Subcutaneous adipose tissue (tissue), 4 donors: Measurements from ENCODE around the gene KLHL6. TPM values are rescaled to one million over a fixed set of nuclear protein-coding genes. Genes with fewer than 3 reads are reported as not detected.

Experiments used
- CTCF ChIP-seq: fragments of 450-650 bp; IDR thresholded peaks from one replicate; pipeline ENCODE4 v1.5.1; 2016; ENCODE audit warnings: low read depth, mild to moderate bottlenecking, control low read depth, antibody characterized with exemption, moderate library complexity
- total RNA-seq, 4 donors: library from RNA; depleted of rRNA; stranded (reverse); fragments of >200 nt; gene quantifications; one replicate each; pipeline ENCODE4 v1.1.0, GENCODE V29; 2016

Gene KLHL6
- total RNA-seq, 4 donors from 2014 or later: 2.4 to 18.7 (median 3.4) TPM

DNA sequence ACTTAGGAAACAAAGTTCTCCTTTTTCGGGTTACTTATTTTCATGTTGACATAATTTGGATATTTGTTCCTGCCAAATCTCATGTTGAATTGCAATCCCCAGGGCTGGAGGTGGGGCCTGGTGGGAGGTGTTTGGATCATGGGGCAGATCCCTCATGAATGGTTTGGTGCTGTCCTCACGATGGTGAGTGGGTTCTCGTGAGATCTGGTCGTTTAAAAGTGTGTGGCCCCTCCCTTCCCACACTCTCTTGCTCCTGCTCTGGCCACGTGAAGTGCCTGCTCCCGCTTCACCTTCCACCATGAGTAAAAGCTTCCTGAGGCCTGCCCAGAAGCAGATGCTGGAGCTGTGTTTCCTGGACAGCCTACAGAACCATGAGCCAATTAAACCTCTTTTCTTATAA is 83.4 kb downstream of the KLHL6 start:
- no peak for TF ChIP-seq CTCF

DNA sequence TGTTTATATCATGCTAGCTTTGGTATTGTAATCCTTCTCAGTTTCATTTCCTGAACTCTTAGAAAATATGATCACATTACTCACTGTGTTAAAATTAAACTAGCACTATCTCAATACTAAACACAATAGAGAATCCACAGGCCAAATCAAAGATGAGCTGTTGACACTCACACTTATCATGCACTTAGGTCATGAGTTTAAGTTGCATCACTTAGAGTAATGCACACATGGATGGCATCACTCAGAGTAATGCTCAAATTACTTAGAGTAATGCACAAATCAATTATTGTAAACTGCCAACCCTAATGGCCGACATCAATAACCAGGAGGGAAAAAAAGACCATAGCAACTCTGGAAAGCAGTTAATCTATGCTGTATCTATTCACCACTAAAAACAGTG is 87.1 kb downstream of the KLHL6 start:
- TF ChIP-seq CTCF: no peak

DNA sequence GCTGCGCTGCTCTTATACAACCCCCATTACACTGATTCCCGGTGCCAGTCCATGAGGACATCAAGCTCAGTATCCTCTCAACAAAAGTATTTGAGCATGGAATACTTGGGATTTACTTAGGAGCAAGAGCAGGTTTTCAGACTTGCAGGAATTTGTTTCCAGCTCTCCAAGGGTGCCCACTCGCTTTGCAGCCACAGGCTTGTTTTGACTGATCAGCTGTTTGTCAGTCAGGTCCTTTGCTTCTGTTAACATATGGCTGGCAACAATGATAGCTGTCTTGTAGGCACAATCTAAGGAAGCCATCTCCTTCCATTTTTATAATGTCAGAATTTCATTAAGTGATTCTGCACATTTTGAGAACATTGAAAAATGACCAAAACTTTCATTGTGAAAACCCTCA is 88.9 kb downstream of the KLHL6 start:
- no peak for TF ChIP-seq CTCF

GRCh38 chr3:183464480-183464879 is 91.0 kb downstream of the KLHL6 start:
- no peak for TF ChIP-seq CTCF

- TF ChIP-seq CTCF: no peak
Measured at GRCh38 chr3:183460081-183461055, 95.1 kb downstream of the KLHL6 start.

- TF ChIP-seq CTCF: no peak
Measured at GRCh38 chr3:183455089-183455488, 100.4 kb downstream of the KLHL6 start.

GRCh38 chr3:183454064-183454463 is 101.4 kb downstream of the KLHL6 start:
- TF ChIP-seq CTCF: no peak
